LNCaP clone FGC (cell line): ENCODE results near the gene SETD1B.
A peak's percentile ranks its signal among the peaks of the same experiment; 100 is the strongest.

Experiments used
- DNase-seq: peaks from one replicate; pipeline ENCODE4 v3.0.0-alpha.2; 2011; ENCODE audit warnings: low read depth
- H3K4me3 ChIP-seq: 2 replicates; pipeline ENCODE4 v1.5.1; 2011; ENCODE audit warnings: mild to moderate bottlenecking, low read depth, low read length, control low read depth
- CTCF ChIP-seq: IDR thresholded peaks from 2 replicates; pipeline ENCODE4 v1.5.1; 2012; ENCODE audit warnings: mild to moderate bottlenecking; ENCODE audit not compliant: control insufficient read depth, insufficient read depth; ENCODE audit errors: extremely low read depth

Gene SETD1B

GRCh38 chr12:121796855-121797751, 6.7 kb upstream of the SETD1B start:
- DNase-seq: peak; percentile 90
- TF ChIP-seq CTCF: peak; percentile 22; the same call in 1 of the 2 replicates
- H3K4me3 ChIP-seq: peak overlapping the region; percentile 59

GRCh38 chr12:121797937-121798786, 5.6 kb upstream of the SETD1B start:
- no peak for DNase-seq
- peak overlapping the region; percentile 59 for H3K4me3 ChIP-seq
- no peak for TF ChIP-seq CTCF

GRCh38 chr12:121798787-121799155, 5.0 kb upstream of the SETD1B start:
- no peak for TF ChIP-seq CTCF
- peak overlapping the region; percentile 59 for H3K4me3 ChIP-seq
- no peak for DNase-seq

- peak; percentile 75 for DNase-seq
- H3K4me3 ChIP-seq: peak overlapping the region; percentile 59
- TF ChIP-seq CTCF: 0 out of 2 replicates have a peak, but pooled peaks have one; percentile 20
These were observed 4.5 kb upstream of the SETD1B start for GRCh38 chr12:121799156-121799841.

- H3K4me3 ChIP-seq: peak overlapping the region; percentile 59
- DNase-seq: no peak
- TF ChIP-seq CTCF: no peak
These were observed 3.7 kb upstream of the SETD1B start for GRCh38 chr12:121799842-121800693.
